ENCODE results near the gene H2BK1.

Gene H2BK1

DNA sequence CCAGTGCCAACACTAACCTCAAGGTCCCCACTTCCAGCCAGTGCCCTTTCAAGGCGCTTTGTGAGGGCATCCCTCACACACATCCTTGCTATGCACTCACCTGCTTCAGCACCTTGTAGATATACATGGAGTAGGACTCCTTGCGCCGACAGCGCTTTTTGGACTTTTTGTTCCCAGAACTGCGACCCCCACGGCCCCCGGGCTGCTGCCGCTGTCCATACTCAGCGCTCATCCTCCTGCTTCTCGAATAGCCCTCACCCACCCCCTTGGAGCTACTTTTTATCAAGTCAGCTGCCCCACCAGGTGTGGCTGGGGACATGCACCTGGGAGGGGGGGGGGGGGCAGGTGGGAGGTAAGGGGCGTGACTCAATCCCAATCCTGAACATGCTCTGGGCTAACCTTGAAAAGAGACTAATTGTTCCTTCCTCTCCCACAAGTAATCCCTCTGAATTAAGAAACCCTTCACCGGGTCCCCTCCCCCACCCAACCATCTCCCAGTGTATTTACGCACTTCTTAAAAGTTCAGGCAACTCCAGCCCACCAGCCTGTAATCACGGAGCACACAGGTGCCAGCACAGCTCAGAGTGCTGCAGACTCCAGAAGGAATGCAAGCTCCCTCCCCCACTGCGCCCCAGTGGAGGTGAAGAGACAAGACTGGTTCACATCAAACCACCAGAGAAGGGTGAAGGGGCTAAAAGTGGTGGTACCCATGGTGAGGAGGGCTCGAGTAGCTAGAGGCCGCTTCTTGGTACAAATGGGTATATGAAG lies at the start of gene H2BK1:
Gene H2BK1 (minus strand): TSS at position 402 of the 768 bp plus-strand sequence. CDS start 170 bp downstream, at position 232.
- no peak for DNase-seq (ENCODE audit: low spot score)

DNA sequence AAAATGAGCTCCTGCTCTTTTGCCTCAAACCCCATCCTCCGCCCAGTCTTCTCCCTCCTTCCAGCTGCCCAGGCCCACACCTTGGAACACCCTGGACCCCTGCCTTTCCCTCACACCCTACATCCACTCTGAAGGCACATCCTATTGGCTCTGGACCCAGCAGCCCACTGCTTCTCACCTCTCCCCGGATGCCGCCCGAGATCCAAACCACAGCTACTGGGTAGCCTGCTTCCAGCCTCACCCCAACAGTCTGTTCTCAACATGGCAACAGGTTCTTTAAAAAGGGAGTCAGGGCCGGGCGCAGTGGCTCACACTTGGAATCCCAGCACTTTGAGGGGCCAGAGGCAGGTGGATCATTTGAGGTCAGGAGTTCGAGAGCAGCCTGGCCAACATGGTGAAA lies 47.7 kb upstream of the H2BK1 start:
- DNase-seq (ENCODE audit: low spot score), result no peak

- DNase-seq (ENCODE audit: low spot score), result no peak
Observed at GRCh38 chr7:151256410-151257045, 46.2 kb upstream of the H2BK1 start.

- no peak for DNase-seq (ENCODE audit: low spot score)
Observed at GRCh38 chr7:151255390-151255789, 45.1 kb upstream of the H2BK1 start.

DNA sequence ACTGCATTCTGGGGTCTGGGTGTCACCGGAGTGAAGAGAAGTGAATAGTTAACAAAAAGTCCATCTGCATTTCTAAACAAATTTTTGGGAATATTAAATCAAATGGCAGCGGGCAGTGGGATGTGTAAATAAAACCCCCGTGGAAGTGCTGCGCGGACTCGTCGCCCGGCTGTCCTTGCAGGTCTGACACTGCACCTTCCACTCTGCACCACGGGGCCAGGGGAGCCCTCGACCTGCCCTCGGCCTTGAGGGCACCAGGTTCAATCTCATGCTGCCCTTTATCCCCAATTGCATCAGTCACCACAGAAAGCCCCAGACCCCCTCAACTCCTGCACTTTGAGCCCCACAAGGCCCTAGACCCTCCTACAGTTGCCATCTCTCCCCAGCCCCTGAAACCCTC lies 44.6 kb upstream of the H2BK1 start:
- no peak for DNase-seq (ENCODE audit: low spot score)

- no peak for DNase-seq (ENCODE audit: low spot score)
Observed at GRCh38 chr7:151254316-151254715, 44.0 kb upstream of the H2BK1 start.

DNA sequence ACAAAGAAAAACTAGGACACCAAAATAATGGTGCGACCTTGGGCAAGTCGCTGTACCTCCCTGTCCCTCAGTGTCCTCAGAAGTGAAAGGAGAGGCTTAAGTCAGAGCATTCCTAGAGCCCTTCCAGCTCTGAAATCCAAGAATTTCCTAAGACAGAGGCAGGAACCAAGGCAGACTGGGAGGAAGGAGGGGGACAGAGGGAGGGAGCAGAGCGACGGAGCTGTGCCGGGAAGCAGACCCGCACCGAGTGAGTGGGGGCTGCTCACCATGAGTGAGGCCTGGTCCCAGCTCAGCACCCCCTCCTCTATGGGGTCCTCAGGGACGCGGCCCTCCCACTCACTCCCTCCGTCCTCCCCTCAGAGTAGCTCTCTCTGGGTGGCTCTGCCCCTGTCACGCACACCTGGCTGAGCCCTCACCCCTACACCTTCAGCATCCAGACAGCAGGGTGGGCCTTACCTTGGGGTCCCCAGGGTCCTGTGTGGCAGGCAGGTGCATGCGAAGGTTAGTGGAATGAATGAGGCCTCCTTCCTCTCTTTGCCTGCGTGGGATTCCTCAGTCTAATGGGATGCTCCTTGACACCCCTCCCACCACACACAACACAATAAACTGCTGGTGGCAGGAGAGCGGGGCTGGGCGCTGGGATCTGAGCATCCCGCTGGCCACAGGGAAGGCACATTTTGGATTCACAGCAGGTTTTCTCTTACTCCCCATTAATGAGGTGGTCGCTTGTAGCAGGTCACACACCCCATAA lies 42.8 kb upstream of the H2BK1 start:
- DNase-seq (ENCODE audit: low spot score), result no peak

- no peak for DNase-seq (ENCODE audit: low spot score)
Observed at GRCh38 chr7:151252561-151252835, 42.2 kb upstream of the H2BK1 start.

- DNase-seq (ENCODE audit: low spot score), result peak; percentile 89
Observed at GRCh38 chr7:151251689-151252560, 41.6 kb upstream of the H2BK1 start.

GRCh38 chr7:151251328-151251688 lies 41.0 kb upstream of the H2BK1 start:
- no peak for DNase-seq (ENCODE audit: low spot score)

DNA sequence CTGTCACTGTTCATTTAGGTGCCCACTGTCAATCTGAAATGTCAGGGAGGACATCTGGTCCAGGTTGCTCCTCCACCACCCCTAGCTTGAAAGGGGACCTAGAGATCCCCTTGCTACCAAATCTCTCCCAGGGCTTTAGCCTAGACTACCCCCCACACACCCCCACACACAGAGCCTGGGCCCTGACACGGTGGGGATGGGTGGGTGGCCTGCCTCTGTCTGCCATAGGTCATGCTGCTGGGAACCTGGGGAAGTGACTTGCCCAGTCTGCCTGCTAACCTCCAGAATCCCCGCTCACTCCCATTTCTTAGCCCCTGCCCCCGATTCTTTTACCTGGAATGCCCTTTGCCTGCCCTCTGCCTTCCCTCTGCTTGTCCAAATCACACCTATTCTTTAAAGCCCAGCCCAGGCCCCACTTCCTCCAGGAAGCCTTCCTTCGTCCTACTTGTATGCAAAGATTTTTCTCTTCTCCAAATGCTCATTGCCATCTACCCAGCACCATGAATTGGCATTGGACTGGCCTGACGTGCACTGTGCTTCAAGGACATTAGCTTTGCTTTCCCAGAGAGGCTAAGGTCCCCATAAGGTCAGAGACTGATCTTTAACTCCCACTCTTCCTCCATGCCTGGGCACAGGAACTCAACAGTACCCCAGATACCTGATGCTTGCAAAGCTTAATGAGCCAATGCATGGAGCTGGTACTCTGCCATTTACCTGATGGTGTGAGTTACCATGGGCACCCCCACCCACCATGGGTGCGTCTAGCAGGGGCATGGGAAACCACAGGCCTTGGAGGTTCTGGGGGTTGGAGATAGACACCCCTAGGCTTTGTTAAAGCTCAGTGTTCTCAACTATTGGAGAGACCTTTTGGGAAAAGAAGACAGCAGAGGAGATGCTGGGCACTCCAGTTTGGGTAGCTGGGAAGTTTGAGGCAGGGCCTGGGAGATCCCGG lies 40.2 kb upstream of the H2BK1 start:
- no peak for DNase-seq (ENCODE audit: low spot score)

DNA sequence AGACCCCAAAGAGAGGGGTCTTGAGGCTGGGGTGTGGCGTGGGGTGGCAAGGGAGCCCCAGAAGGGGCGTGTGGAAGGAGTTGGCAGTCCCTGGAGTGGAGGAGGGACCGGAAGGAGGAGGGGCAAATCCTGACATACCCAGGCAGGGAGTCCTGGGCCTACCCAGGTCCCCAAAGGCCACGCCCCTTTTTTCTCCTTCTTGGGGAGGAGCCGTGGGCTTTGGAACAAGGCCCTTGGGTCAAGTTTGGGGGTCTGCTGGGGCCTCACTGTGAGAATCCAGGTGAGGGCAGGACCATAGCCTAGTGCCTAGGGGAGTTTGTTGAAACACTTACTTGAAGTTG lies 39.4 kb upstream of the H2BK1 start:
- peak; percentile 92 for DNase-seq (ENCODE audit: low spot score)

- DNase-seq (ENCODE audit: low spot score), result no peak
Observed at GRCh38 chr7:151249034-151249731, 38.9 kb upstream of the H2BK1 start.

GRCh38 chr7:151248346-151249033 lies 38.2 kb upstream of the H2BK1 start, which contains the start of gene SMARCD3:
TSS of gene SMARCD3 (minus strand) at chr7:151248694. CDS start at chr7:151248562, 132 bp downstream.
- peak; percentile 79 for DNase-seq (ENCODE audit: low spot score)

DNA sequence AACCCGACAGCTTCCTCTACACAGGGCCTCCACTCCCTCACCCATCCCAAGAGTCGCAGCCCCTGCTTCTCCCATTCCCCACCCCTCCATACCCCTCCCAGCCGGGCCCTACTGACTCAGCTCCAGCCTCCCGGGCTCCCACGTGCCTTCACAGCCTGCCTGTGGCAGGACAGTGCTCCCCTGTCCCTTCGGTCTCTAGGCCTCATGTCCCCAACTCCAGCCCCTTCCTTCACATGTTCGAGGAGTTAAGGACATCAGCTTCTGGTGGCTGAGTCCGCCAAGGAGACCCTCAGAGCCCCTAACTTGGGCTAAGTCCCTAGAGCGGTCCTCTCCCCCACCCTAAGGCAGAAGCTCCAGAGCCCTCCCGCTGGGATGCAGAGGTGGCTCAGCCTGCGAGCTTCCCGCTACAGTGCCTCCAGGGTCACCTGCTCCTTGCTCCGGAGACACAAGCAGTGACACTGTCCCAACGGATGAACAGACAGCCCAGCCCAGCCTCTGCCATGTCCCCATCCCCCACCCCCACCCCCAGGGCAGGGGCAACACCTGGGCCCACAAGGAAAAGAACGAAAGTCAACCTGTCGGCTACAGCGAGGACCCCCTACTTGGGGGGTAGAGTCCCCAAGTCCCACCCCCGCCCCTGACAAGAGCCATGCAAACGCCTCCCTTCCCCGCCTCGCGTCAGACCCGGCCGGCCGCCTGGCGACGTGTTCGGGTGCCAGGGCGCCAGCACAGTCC lies 37.5 kb upstream of the H2BK1 start:
- peak; percentile 78 for DNase-seq (ENCODE audit: low spot score)

DNA sequence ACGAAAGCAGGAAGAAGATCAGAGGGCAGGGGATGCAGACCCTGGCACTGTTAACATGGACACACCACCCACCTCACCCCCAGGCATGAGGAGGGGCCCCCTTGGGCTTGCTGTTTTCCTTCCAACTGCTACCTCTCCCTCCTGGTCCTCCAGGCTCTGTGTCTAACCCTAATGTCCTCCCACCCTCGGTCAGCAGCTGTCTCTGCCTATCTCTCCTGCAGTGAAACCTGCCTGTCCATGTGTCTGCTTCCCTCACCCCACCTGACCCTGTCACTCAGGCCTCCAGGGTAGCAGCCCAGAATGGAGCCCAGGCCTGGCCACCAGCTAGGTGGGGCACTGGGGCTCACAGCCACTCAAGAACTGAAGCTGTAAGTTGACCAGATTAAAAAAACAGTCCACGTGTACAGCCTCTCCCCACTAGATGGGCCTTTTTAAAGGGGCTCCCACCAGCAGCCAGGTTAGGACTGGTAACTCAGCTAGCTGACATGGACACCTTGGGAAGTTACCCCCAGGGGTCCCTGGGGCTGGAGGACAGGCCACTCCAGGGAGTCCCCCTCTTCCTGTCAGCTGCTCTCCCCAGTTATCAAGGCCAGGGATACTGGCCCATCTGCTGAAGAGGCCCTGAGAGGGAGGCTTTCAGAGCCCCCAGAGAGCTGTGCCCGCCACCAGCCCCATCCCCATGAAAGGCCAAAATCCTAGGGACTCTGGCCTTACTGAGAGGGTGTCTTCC lies 36.7 kb upstream of the H2BK1 start:
- DNase-seq (ENCODE audit: low spot score), result no peak

DNA sequence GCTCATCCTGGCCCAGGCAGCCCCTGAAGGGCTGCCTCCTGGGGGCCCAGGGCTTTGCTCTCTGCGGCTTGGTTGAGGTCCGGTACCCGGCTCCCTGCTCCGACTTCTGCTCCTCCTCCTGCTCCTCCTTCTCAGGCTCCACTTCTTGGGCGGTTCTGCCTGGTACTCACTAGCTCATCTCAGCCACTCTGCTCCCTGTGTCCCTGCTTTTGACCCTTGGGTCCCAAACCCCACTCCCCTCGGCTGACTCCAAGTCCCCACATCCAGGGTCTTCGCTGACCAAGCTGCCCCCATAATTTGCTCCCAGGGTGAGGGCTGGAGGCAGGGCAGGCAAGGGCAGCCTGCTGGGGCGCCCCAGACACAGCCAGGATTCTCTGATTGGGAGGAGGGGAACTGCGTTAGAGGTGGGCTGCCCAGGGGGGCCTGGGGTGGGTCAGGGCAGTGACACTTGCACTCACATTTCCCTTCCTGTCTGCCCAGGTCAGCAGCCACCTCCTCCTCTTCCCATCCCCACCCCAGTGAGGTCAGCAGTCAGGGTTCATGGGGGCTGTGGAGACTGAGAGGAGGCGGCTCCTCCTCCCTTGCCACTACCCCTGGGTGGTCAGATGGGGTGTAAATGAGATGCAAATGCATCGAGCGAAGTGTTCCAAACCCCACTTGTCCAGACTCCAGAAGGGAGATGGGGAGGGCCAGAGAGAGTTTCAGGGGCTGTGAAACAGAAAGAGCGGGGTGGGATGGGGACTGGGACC lies 36.0 kb upstream of the H2BK1 start:
- no peak for DNase-seq (ENCODE audit: low spot score)

Data from HuH-7 (cell line).